Fibroblast of peridontal ligament (primary cell): ENCODE measurements around the gene ARHGAP32.
A peak's percentile ranks its signal among the peaks of the same experiment; 100 is the strongest.

Experiments used
- DNase-seq: peaks from one replicate; pipeline ENCODE4 v3.0.0-alpha.2; 2010; ENCODE audit errors: extremely low read depth

ARHGAP32 gene

DNA sequence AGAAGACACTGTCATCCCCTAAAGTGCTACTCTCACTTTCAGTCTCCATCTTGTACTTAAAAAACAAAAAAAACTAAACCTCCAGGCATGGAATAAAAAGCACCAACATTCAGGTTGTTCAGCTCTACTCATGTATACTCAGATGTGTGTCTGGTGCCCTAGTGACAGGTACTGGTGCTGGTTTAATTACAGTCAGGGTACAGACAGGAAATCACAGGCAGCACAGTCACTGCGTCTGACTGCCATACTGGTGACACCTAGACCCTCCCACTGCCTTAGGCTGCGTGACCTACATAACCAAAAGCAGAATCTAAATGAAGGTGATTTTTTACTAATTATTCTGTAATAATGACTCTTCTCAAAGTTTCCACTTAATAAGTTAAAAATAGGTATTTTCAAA lies at the start of gene ARHGAP32:
TSS of gene ARHGAP32 (minus strand) at position 176 of the 400 bp plus-strand sequence. CDS start at position 49, 127 bp downstream.
- DNase-seq, result no peak

DNA sequence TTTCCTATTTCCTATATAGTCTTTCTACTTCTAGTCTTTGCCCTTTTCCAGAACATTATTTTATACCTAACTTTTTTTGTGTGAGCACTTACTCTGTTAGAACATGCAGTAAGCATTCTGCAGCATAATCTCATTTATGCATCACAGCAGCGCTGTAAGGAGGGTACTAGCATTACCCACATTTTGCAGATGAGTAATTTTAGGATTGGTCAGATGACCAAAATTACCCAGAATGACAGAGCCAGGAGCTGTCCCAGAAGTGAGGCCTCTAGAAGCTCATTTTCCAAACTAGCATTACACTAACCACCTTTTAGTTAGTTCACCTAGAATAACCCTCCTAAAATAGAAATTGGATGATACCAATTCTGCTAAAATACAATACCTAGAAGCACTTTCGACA lies 47.1 kb upstream of the ARHGAP32 start:
- no peak for DNase-seq

DNA sequence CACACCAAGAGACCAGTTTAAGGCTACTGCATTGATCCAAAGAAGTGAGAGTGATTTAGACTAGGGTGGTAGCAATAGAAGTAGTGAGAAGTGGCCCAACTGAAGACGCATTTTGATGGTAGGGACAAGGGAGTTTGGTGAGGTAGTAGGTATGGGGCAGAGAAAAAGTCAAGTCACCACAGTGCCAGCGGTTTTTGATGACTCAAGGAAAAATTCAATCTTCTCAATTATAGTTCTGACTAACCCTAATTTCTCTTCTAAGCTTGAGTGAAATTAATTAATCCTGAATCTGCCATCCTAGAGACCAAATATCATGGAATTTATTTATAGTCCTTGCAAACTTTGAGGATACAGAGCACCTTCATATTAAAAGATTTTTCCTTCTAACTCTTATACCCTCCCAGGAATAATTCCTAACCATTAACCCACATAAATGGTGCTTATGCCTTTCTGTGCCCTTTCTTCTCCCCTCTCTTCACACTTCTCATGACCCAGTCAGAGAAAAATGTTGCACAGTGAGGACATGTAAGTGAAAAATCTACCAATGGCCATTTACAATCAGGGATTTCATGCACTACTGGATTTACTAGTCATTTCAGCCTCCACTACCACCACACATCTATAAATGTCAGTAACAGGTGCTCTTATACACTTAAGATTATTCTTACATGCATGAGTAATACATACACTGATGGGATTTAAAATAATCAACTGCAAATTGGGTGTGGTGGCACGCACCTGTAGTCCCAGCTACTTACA lies 45.9 kb upstream of the ARHGAP32 start:
- DNase-seq, result no peak

DNA sequence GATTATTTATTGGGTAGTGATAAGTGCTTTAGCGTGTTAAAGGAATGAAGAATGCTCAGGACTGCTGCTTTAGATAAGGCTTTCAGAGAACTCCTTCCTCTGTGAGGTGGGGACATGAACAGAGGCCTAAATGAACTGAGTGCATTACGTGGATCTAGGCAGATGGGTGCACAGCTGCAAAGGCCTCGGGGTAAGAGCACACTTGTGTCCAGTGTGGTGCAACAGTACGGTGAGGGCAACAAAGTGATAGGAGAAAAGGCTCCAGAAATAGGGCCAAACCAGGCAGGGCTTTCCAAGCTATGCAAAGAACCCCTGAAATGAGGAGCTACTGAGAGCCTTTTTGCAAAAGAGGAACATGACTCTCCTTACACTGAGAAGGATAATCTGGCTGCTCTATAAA lies 45.3 kb upstream of the ARHGAP32 start:
- DNase-seq, result no peak

DNA sequence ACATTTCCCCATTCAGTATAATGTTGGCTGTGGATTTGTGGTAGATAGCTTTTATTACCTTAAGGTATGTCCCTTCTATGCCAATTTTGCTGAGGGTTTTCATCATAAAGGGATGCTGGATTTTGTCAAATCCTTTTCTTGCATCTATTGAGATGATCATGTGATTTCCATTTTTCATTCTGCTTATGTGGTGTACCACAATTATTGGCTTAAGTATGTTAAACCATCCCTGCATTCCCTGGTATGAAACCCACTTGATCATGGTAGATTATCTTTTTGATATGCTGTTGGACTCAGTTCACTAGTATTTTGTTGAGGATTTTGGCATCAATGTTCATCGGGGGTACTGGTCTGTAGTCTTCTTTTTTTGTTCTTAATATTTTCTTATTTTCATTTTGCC lies 44.7 kb upstream of the ARHGAP32 start:
- DNase-seq, result no peak

DNA sequence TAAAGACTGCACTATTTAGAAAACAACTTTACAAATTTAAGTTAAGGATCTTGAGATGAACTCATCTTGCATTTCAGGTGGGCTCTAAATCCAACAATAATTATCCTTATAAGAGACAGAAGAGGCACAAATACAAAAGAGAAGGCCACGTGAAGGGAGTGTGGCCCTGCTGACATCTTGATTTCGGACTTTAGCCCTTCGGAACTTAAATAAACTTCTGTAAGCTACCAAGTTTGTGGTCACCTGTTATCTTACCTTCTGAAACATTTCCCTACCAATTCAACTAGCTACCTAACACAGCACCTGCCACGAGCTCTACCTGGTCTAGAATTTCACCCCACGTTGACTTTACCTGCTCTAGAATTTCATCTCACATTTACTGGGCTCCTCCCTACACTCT lies 42.9 kb upstream of the ARHGAP32 start:
- no peak for DNase-seq

DNA sequence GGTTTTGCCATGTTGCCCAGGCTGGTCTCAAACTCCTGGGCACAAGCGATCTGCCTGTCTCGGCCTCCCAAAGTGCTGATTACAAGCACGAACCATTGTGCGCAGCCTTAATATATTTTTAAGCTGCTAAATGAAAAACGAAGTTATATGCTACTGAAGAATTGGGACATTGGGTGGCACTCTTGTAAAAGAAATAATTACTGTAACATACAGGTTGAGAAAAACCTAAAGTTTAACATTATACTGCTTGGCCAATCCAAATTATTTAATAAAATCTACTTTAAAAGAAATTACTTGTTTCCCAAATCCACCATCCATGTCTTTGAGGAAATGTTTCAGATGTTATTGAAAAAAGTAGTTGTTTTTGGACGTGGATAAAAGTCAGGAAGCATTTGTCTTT lies 37.9 kb upstream of the ARHGAP32 start:
- DNase-seq, result peak; percentile 36

DNA sequence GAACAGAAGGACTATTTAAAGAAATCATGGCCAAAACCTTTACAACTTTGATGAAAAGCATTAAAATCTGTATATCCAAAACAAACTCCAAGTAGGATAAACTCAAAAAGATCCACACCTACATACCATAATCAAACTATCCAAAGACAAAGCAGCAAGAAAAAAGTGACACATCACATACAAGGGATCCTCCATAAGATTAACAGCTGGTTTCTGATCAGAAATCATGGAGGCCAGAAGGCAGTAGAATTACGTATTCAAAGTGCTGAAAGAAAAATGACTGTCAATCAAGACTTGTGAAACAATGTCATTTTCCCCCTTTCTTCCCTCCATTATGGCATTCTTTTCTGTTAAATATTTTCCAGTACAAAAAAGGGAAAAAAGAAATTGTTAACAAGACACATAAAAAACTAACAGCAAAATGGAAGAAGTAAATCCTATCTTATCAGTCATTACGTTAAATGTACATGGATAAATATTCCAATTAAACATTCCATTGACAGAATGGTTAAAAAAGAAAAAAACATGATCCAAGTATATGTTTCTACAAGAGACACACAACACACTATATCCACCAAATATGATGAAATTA lies 34.2 kb upstream of the ARHGAP32 start:
- DNase-seq, result no peak

DNA sequence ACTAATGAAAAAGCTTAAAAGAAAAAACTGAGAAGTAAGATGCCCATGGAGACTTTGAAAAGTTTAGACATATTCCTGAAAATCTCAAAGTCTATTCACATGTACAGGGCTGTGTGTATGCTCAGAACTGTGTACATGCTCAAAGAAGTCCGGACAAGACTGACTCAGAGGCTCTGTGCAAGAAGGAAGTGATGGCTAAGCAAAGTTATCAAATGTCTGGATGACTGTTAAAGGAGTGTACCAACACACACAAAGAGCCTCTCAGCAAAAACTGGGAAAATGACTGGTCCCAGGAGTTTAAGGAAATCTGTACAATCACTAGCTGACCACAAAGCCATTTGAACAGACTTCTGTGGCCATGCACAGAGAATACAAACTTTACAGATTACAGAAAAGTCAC lies 33.1 kb upstream of the ARHGAP32 start:
- DNase-seq, result peak; percentile 66

DNA sequence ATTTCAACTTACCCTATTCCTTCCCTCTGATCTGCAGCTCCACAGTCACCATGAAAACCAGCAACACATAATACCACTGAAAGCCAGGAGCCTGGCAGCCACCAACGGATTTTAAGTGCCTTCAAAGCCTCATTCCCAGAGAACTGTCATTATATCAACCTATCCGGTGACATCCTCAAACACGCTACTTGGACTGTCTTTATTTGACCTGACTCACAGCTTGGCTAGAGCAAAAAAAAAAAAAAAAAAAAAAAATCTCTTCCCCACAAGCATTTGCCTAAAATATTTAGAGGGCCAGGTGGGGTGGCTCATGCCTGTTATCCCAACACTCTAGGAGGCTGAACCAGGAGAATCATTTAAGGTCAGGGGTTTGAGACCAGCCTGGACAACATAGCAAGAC lies 32.4 kb upstream of the ARHGAP32 start:
- no peak for DNase-seq

DNA sequence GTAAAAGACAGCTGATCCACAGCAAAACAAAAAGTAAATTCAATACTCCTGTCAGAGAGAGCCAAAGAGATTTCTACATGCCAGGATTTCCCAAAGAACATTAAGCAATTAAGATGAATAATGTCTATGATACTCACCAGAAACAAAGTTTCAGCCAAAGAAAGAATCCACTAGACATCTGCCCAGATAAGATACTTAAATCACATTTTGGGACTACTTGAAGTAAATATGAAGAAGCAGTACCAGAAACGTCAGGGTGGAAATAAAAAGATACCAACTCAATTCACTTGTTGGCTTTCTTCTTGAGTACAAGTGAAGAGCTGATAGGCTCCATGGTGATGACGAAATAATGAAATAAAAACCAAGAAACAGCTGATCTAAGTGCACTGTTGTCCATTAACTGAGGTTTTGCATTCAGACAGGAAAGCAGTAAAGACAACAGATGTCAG lies 31.6 kb upstream of the ARHGAP32 start:
- peak; percentile 86 for DNase-seq

DNA sequence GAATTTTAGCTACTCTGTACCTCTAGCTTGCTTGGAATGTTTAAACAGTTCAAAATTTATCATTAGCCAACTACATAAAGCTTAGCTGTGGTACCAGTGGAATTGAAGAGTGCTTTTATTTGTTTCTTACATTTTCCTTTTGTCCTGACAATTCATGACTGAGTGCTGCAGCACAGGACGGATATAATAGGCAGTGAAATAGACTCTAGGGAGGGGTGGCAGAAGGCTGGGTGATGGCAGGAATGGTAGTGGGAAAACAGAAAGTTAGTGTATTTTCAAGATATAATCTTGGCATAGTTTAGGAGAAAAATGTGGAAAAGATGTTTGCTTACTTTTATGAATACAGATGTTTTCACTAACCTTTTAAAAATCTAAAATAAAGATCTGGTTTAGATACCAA lies 31.1 kb upstream of the ARHGAP32 start:
- no peak for DNase-seq

DNA sequence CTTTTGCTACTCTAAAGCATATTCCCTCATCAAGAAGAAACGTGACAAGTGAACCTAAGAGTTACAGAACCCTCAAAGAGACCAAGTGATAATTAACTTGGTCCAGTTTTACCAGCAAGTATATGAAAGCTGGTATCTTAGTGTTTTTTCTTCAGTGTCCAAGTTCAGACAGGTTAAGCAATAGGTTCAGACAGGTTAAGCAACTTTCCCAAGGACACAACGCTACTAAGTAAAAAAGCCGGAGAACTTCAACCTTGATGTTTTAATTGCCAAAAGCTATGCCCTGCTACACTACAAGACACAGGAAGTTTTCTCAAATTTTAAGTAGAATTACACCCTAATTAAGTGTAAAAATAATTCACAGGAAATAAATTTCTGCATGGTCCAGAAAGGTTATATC lies 30.0 kb upstream of the ARHGAP32 start:
- DNase-seq, result no peak

DNA sequence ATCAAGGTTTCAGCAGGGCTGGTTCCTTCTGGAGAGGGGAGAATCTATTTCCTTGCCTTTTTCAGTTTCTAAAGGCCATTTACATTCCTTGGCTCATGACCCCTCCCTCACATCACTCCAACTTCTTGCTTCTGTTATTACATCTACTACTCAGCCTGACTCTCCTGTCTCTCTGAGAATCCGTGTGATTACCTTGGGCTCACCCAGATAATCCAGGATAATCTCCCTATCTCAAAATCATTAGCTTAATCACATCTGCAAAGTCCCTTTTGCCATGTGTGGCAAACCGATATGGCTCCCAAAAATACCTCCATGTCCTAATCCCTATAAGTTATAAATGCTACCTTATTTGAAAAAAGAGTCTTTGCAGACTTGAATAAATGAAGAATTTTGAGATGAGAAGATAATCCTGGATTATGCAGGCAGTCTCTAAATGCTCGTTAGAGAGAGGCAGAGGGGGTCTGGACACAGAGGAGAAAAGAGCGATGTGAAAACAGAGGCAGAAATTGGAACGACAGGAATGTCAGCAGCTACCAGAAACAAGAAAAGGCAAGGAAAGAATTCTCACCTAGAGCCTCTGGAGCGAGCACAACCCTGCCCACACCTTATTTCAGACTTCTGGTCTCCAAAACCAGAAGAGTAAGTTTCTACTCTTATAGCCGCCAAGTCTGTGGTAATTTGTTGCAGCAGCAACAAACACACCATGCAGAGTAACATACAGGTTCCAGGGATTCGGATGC lies 23.6 kb upstream of the ARHGAP32 start:
- no peak for DNase-seq

DNA sequence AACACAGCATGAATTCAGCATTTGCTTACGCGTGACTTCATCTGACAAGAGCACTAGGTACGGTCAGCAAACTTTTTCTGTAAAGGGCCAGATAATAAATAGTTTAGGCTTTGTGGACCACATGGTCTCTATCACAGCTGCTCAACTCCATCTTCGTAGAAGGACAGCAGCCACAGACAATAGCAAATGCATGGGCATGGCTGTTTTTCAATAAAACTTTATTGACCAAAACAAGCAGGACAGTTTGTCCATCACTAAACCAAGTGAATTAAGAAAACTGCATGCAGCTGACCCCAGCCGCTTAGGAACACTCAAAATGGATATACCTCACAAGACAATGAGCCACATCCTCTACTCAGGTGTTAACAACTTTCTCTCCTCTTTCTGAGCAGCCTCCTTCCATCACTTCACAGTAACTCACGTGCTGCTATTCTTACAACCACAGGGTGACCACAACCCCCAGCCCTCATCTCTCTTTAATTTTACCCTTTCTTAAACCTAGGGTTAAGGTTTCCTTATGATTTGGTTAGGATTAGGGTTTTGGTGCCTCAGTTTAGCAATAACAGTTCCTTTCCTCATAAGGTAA lies 22.7 kb upstream of the ARHGAP32 start:
- no peak for DNase-seq

DNA sequence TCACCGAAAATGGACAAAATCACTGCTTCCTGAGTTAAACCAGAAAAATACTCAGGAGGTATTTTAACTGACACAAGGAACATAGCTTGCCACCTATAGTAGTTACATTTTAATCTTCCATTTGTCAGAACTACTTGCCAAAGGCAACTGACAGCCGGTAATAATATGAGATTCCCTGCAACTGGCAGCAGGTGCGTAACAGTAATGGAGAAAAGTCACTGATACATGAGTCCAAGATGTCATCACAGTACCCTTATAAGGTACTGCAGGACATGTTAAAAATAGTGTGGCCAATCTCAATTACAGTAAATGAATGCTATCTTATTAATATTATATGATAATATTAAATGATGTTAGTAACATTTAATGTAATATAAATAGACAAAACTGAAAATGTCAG lies 21.1 kb upstream of the ARHGAP32 start:
- DNase-seq, result no peak

DNA sequence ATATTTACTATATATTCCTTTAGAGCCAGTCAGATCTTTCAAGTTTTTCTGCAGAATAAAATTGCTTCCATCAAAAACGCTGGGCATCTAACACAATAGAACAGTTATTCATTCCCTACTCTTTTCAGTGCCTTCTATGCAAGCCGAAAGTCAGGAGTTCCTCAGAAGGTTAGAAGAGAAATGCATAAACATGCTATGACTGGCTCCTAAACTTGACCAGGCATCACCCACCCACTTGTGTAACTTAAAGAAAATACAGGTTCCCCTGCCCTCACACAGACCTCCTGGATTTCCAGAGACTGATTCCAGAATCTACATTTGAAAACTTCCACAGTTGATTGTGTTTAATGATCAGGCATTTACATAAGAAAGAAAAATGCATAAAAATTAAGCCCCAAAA lies 19.3 kb upstream of the ARHGAP32 start:
- DNase-seq, result no peak

DNA sequence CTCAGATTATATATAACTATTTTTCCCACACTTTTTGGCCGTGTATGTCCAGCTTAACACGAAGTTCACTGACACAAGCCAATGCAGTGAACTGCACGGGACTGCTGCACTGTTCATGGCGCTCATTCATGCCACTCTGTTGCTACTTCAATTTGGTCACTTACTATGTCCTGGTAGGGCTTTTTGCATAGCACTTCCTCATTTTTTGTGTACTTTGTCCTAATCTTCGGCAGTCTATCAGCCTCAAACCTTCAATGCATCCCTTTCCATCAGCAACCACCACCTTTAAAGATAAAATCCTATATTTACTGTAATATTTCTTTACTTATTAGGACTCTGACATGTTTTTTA lies 18.7 kb upstream of the ARHGAP32 start:
- DNase-seq, result no peak

DNA sequence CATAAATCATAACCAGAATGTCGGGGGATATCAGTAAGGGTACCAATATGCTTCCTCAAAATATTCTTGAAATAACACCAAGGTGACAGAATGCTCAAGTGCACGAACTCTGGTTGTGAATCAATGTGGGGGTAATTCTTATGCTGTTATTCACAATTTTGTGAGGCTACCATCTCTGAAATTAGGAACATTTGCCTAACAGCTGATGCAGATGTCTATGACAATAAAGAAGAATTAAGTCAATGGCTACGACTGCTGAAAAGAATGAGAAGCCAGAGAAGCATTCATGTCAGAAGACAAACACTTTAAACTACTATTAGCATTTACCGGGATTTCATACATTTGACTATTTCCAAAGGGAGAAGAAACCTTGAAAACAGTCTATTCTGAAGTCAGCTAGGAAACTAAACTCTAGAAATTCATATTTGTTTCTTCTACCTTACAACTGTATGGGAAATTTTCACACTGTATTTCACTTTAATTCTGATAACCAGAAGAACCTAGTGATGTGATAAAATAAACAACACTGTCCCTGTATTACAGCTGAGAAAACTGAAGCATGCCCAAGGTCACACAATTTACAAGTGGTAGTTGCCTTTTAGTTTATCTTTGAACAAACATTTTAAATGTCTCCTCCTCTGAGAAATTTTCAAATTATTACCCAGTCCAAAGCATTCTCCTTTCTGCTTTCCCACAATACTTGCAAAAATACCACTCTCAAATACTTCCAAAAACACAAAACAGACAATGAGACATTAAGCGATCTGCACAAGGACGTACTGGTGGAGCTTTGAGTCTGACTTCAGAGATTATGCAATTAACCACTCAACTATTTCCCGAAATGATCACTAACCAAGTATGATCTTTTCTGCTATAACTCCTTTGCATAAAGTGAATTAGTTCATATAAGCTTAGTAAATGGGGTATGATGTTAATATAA lies 18.0 kb upstream of the ARHGAP32 start:
- peak; percentile 45 for DNase-seq

DNA sequence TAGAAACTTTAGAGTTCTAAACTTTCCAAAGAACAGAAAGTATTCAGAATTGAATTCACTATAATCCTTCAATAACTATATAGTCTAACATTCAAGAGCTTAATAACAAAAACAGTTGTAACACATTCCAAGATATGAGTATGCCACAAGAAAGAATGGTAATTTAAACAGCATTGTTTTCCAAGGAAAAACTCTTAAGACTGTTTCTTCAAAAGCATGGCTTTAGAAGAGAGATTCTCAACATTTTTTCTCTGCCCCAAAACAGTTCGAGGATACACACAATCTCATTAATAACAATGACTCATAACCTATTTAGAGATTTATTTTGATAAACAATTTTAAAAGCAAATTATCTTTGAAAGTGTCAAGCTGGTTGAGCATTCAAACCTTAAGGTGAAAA lies 16.7 kb upstream of the ARHGAP32 start:
- DNase-seq, result no peak

DNA sequence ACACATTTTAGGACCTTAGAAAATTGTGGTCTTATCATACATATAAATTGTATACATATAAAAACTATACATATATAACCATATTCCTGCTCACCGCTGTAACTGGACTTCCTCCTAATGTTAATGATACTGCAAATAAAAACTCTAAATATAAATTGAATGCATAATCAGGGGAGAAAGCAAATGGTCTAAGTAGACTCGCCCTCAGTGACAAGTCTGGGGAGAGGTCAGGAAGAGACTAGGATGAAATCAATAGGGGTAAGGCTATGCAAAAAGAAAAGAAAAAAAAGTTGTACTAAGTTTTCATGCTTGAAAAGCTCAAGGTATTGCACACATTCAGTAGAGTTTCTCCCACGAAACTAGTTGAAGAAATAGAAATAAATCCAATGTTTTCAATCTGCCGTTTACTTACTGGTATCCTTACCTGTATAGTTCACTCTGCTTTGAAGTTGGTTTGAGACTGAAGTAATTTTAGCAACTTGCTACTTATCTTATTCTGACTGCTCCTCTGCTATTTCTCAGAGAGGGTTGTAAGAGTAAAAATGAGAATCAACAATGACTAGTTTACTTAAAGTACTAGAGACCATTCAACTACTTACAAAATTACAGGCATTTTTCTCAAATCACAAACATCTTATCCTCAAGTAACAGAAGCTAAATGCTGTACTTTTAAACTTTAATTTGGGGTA lies 12.2 kb upstream of the ARHGAP32 start:
- DNase-seq, result no peak
